Endothelial cell of umbilical vein (primary cell): ENCODE data around the gene TGFBR2. TPM values are rescaled to one million over a fixed set of nuclear protein-coding genes. Genes with fewer than 3 reads are reported as not detected.

Experiments
- BruUV-seq: library from RNA; stranded (reverse); fragments of 400-500 nt; replicated peaks from 2 replicates; lab custom pipeline; 2021; lab: Mats Ljungman, UMichigan
- CTCF ChIA-PET: fragments of 300-600, 350-600 bp; sonication (Branson Sonifier 250); formaldehyde crosslinking; loops from one replicate; lab custom pipeline; 2021; ENCODE audit warnings: antibody characterized with exemption, inconsistent platforms; lab: Charles Lee
- POLR2A ChIA-PET: fragments of 300-600, 350-600 bp; sonication (Branson Sonifier 250); formaldehyde crosslinking; loops from one replicate; lab custom pipeline; 2021; ENCODE audit warnings: antibody characterized with exemption, inconsistent platforms; lab: Charles Lee
- DNase-seq: peaks from one replicate; pipeline ENCODE4 v3.0.0-alpha.2; 2011; ENCODE audit warnings: low read depth, low spot score
- FAIRE-seq: peaks from 2 replicates; lab custom pipeline; 2011; peaks lifted over from hg19 to GRCh38; lab: Jason Lieb, UNC
- H2AFZ ChIP-seq: 2 replicates; pipeline ENCODE4 v1.6.0; 2012; ENCODE audit warnings: low read depth, low read length, control low read depth, inconsistent platforms
- H3K27ac ChIP-seq: 2 replicates; pipeline ENCODE4 v1.5.1; 2011; ENCODE audit warnings: low read depth, mild to moderate bottlenecking, control low read depth, low read length, moderate library complexity; ENCODE audit not compliant: insufficient read depth
- H3K27me3 ChIP-seq, 2 experiments: 2 replicates each; pipeline versions ENCODE4 v1.6.0 to v1.6.1; 2011; ENCODE audit warnings: low read length in 2 of 2, mixed read lengths in 1 of 2; ENCODE audit not compliant: control insufficient read depth in 2 of 2, insufficient read depth in 2 of 2
- H3K36me3 ChIP-seq, 2 experiments: 2 replicates in 1 of 2; 3 replicates in 1 of 2; pipeline ENCODE4 v1.5.1; 2011; ENCODE audit warnings: low read length in 2 of 2, mild to moderate bottlenecking in 1 of 2, moderate library complexity in 1 of 2; ENCODE audit not compliant: control insufficient read depth in 2 of 2, insufficient read depth in 2 of 2; ENCODE audit errors: extremely low read depth in 1 of 2
- H3K4me1 ChIP-seq: 3 replicates; pipeline ENCODE4 v1.5.1; 2011; ENCODE audit warnings: mild to moderate bottlenecking, low read length; ENCODE audit not compliant: control insufficient read depth, insufficient read depth; ENCODE audit errors: extremely low read depth
- H3K4me2 ChIP-seq: 2 replicates; pipeline ENCODE4 v1.6.1; 2011; ENCODE audit warnings: low read length, control low read depth, mixed read lengths; ENCODE audit not compliant: insufficient read depth
- H3K4me3 ChIP-seq, 3 experiments: fragments of 200-600 bp in 1 of 3; sonication (generic), shearing (Covaris generic) in 1 of 3; replicated peaks in 1 of 3; 2 replicates each; pipeline ENCODE4 v1.5.1; 2011 to 2016; ENCODE audit warnings: control low read depth in 3 of 3, low read length in 3 of 3, mild to moderate bottlenecking in 2 of 3, inconsistent platforms in 1 of 3, low read depth in 1 of 3, moderate library complexity in 1 of 3; ENCODE audit not compliant: insufficient read depth in 1 of 3
- H3K79me2 ChIP-seq: 2 replicates; pipeline ENCODE4 v1.6.0; 2012; ENCODE audit warnings: low read length, inconsistent platforms; ENCODE audit not compliant: control insufficient read depth, insufficient read depth
- H3K9ac ChIP-seq: replicated peaks from 2 replicates; pipeline ENCODE3; 2011; ENCODE audit warnings: low read length, control low read depth; ENCODE audit not compliant: insufficient read depth; ENCODE audit errors: extremely low read depth
- H3K9me1 ChIP-seq: replicated peaks from 3 replicates; pipeline ENCODE4 v1.6.0; 2011; ENCODE audit warnings: mild to moderate bottlenecking, low read length; ENCODE audit not compliant: control insufficient read depth, insufficient read depth; ENCODE audit errors: extremely low read depth
- H3K9me3 ChIP-seq: replicated peaks from 2 replicates; pipeline ENCODE4 v1.5.1; 2012; ENCODE audit warnings: low read length, inconsistent platforms; ENCODE audit not compliant: control insufficient read depth, insufficient read depth
- H4K20me1 ChIP-seq: replicated peaks from 2 replicates; pipeline ENCODE3; 2011; ENCODE audit warnings: mild to moderate bottlenecking, low read length; ENCODE audit not compliant: control insufficient read depth, insufficient read depth; ENCODE audit errors: extremely low read depth
- CTCF ChIP-seq, 2 donors: IDR thresholded peaks; 1 replicate in 1 of 2; 2 replicates in 1 of 2; pipeline ENCODE4 v1.5.1; 2011; ENCODE audit warnings: low read length in 2 of 2, mild to moderate bottlenecking in 2 of 2, moderate library complexity in 2 of 2, control low read depth in 1 of 2, inconsistent platforms in 1 of 2, low read depth in 1 of 2; ENCODE audit not compliant: insufficient read depth in 1 of 2; ENCODE audit errors: extremely low read depth in 1 of 2
- EZH2 ChIP-seq: IDR thresholded peaks from 2 replicates; pipeline ENCODE4 v1.6.1; 2012; ENCODE audit warnings: borderline replicate concordance, low read depth, mild to moderate bottlenecking, moderate library complexity, low read length, inconsistent platforms; ENCODE audit not compliant: severe bottlenecking
- FOS ChIP-seq: IDR thresholded peaks from 2 replicates; pipeline ENCODE4 v1.6.1; 2011; ENCODE audit warnings: mild to moderate bottlenecking, low read length, moderate library complexity, borderline replicate concordance; ENCODE audit not compliant: insufficient read depth
- GATA2 ChIP-seq: IDR thresholded peaks from 2 replicates; pipeline ENCODE4 v1.7.0; 2011; ENCODE audit warnings: low read depth, mild to moderate bottlenecking, moderate library complexity, mixed read lengths, low read length; ENCODE audit not compliant: insufficient read length, insufficient read depth
- JUN ChIP-seq: IDR thresholded peaks from 2 replicates; pipeline ENCODE4 v1.6.1; 2011; ENCODE audit warnings: borderline replicate concordance, low read depth; ENCODE audit not compliant: insufficient read length, insufficient read depth
- MAX ChIP-seq: IDR thresholded peaks from 2 replicates; pipeline ENCODE4 v1.6.1; 2011; ENCODE audit not compliant: insufficient read depth, insufficient read length
- MYC ChIP-seq: IDR thresholded peaks from one replicate; pipeline ENCODE4 v1.6.1; 2011; ENCODE audit warnings: mild to moderate bottlenecking, low read depth, low read length
- POLR2A ChIP-seq: IDR thresholded peaks from 2 replicates; pipeline ENCODE4 v1.6.1; 2012; ENCODE audit warnings: low read depth, mild to moderate bottlenecking, control low read depth, low read length
- POLR2AphosphoS5 ChIP-seq: IDR thresholded peaks from 2 replicates; pipeline ENCODE4 v1.6.1; 2012; ENCODE audit warnings: low read depth, mild to moderate bottlenecking, control low read depth, low read length, moderate library complexity; ENCODE audit not compliant: insufficient read depth
- dilution Hi-C: fragments of 300-500 bp; cut with MboI; formaldehyde crosslinking; loops from one replicate; pipeline ENCODE4 v1.15.0; 2019; ENCODE audit warnings: low sequenced_read_pairs; ENCODE audit not compliant: extremely low pct_ligation_motif_present
- intact Hi-C: fragments of 100-400 bp; cut with micrococcal nuclease; formaldehyde crosslinking; loops from one replicate; pipeline ENCODE4 v1.10.0; 2022
- polyA plus RNA-seq, 4 experiments: library from polyadenylated mRNA; depleted of rRNA in 3 of 4; stranded (reverse) in 3 of 4; unstranded in 1 of 4; fragments of >200 nt; gene quantifications; 2 replicates each; pipeline versions ENCODE4 v1.2.1 to v1.2.3, GENCODE V29; 2011 to 2012; ENCODE audit warnings: missing spikeins in 1 of 4
- total RNA-seq: library from RNA; stranded (reverse); gene quantifications from 2 replicates; pipeline ENCODE4 v1.2.3, GENCODE V29; 2021

Gene TGFBR2
- total and polyA plus RNA-seq, 2 donors (not counting 3 experiments of a cell fraction or from before 2014, with no cell fraction given) = 227 to 250 TPM

DNA sequence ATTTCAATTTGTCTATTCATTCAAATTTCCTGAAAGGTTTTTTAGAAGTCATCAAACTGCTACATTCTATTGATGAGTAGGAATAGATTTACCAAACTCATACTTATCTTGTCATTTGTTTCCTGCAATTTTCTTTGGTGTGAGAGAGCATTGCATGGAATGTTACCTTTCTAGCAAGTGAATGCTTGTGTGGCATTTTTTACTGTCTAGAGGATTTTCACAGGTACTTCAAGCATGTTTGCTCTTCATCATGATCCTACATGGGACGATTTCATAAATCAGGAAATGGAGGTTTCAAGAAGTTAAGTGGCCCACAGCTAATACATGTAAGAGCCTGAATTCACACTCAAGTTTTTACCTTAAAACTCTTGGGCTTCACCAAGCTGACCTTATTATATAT lies 26.1 kb downstream of the TGFBR2 start:
- Histone ChIP-seq H3K9me1 (no peaks in the 10 kb centered on the region), H3K4me2 (no peak overlapping the region), H3K9me3 (no peaks in the 10 kb centered on the region), H2AFZ (no peak overlapping the region), H4K20me1 (peaks cover 10% of the 10 kb centered on the region), H3K4me1 (peaks cover 65% of the 10 kb centered on the region), H3K79me2 (peaks cover 100% of the 10 kb centered on the region), H3K4me3 (no peak overlapping the region), H3K36me3 (peaks cover 4 to 39% of the 10 kb centered on the region in 2 experiments), H3K27ac (no peak overlapping the region), H3K27me3 (no peaks in the 10 kb centered on the region), H3K9ac (no peak overlapping the region)
- intact Hi-C loops = no loop called here
- POLR2A ChIA-PET = no interaction called here
- FAIRE-seq = no peak
- BruUV-seq = no TSS peak
- CTCF ChIA-PET = interaction anchor here (1.2 kb wide), 1 partner anchor 590 kb away, joined by 4 read pairs; no protein-coding TSS in a partner anchor
- no peak for TF ChIP-seq EZH2
- no peak for TF ChIP-seq JUN
- no peak for TF ChIP-seq POLR2AphosphoS5
- no peak for TF ChIP-seq CTCF (IDR thresholded peaks at IDR 0.05; ENCODE audit: extremely low read depth in 1 of 2, insufficient read depth in 1 of 2, low read depth in 1 of 2, low read length in 2 of 2)
- TF ChIP-seq MYC = no peak
- TF ChIP-seq POLR2A = no peak
- no peak for TF ChIP-seq GATA2
- TF ChIP-seq MAX = no peak
- no peak for TF ChIP-seq FOS
- dilution Hi-C loops = no loop called here
- no peak for DNase-seq
